Measurements from ENCODE around the gene ZAP70.

DNA sequence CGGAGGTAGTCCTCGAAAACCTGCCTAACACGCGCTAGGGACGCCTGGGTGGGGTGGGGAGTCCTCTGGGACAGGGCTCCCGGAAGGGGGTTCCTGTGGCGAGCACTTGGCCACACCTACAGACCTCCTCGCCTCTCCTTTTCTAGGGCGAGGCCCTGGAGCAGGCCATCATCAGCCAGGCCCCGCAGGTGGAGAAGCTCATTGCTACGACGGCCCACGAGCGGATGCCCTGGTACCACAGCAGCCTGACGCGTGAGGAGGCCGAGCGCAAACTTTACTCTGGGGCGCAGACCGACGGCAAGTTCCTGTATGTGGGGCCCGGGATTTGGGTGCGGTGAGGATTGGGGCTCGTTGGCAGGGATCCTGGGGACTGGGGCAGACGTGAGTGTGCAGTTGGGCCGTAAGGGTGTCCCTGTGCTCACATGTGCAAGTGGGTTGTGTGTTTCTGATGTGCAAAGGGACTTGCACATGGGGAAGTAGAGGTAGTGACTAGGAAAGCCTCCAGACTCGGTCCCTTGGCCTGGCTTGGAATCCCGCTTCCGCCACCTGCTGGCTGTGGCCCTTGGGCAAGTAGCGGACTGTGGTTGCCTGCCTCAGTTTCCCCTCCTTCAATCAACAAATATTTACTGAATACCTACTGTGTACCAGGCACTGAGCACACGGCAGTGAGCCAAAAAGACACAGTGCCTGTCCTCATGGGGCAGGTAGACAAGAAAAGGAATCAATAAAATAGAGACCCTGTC lies 11.7 kb downstream of the ZAP70 start:
- TF ChIP-seq, protein P1, sequence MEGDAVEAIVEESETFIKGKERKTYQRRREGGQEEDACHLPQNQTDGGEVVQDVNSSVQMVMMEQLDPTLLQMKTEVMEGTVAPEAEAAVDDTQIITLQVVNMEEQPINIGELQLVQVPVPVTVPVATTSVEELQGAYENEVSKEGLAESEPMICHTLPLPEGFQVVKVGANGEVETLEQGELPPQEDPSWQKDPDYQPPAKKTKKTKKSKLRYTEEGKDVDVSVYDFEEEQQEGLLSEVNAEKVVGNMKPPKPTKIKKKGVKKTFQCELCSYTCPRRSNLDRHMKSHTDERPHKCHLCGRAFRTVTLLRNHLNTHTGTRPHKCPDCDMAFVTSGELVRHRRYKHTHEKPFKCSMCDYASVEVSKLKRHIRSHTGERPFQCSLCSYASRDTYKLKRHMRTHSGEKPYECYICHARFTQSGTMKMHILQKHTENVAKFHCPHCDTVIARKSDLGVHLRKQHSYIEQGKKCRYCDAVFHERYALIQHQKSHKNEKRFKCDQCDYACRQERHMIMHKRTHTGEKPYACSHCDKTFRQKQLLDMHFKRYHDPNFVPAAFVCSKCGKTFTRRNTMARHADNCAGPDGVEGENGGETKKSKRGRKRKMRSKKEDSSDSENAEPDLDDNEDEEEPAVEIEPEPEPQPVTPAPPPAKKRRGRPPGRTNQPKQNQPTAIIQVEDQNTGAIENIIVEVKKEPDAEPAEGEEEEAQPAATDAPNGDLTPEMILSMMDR (conservative IDR thresholded peaks at IDR 0.05; ENCODE audit: low read length) = peak; percentile 29; the same call in 1 of the 2 replicates
- no peak for TF ChIP-seq EZH2phosphoT487 (IDR thresholded peaks at IDR 0.05; ENCODE audit: borderline replicate concordance)

All from Loucy (cell line).